K562 (cell line): Measurements from ENCODE around the gene EEFSEC. TPM values are rescaled to one million over a fixed set of nuclear protein-coding genes. Genes with fewer than 3 reads are reported as not detected.
A peak's percentile ranks its signal among the peaks of the same experiment; 100 is the strongest.

Source experiments
- ATAC-seq: fragments of 200-7000 bp; cut with Tn5 transposase; 3 replicates; pipeline ENCODE4 v1.9.1; 2020; ENCODE audit warnings: moderate library complexity
- BruUV-seq: library from RNA; stranded (reverse); fragments of 400-500 nt; replicated peaks from 2 replicates; lab custom pipeline; 2021; lab: Mats Ljungman, UMichigan
- CTCF ChIA-PET: fragments of 300-600 bp; formaldehyde crosslinking; extraction: SDS; loops from one replicate; lab custom pipeline; 2021; ENCODE audit warnings: low intra/inter-chr PET ratio; lab: Yijun Ruan, JAX
- POLR2A ChIA-PET: fragments of 300-600, 350-650 bp; sonication (Branson Sonifier 250); formaldehyde crosslinking; extraction: SDS; loops from one replicate; lab custom pipeline; 2021; ENCODE audit warnings: antibody characterized with exemption, inconsistent platforms; lab: Yijun Ruan, JAX
- DNase-seq, 4 experiments: peaks; one replicate each; pipeline versions ENCODE4 v3.0.0 to v3.0.0-alpha.2; 2011 to 2018; ENCODE audit warnings: low spot score in 3 of 4, mixed read lengths in 3 of 4; ENCODE audit errors: extremely low read depth in 1 of 4
- FAIRE-seq: peaks from 2 replicates; lab custom pipeline; 2011; peaks lifted over from hg19 to GRCh38; lab: Jason Lieb, UNC
- H2AFZ ChIP-seq: 2 replicates; pipeline ENCODE4 v1.6.0; 2011; ENCODE audit warnings: low read depth, low read length, control low read depth, inconsistent platforms
- H3K27ac ChIP-seq: fragments of 200-600 bp; 3 replicates; pipeline ENCODE4 v1.8.0; 2011; ENCODE audit warnings: low read depth, mild to moderate bottlenecking, control low read depth, inconsistent platforms, low read length, moderate library complexity, mixed read lengths; ENCODE audit errors: extremely low read depth
- H3K27me3 ChIP-seq, 2 experiments: fragments of 300-600 bp in 1 of 2; 2 replicates in 1 of 2; 3 replicates in 1 of 2; pipeline versions ENCODE4 v1.6.0 to v1.8.0; 2011; ENCODE audit warnings: inconsistent platforms in 2 of 2, low read length in 2 of 2, mild to moderate bottlenecking in 1 of 2, mixed read lengths in 1 of 2, moderate library complexity in 1 of 2; ENCODE audit not compliant: control insufficient read depth in 2 of 2, insufficient read depth in 2 of 2
- H3K36me3 ChIP-seq: fragments of 300-600 bp; 3 replicates; pipeline ENCODE4 v1.8.0; 2011; ENCODE audit warnings: mild to moderate bottlenecking, low read length, inconsistent platforms; ENCODE audit not compliant: control insufficient read depth, insufficient read depth
- H3K4me1 ChIP-seq, 2 experiments: fragments of 200-600 bp in 1 of 2; replicated peaks in 1 of 2; 2 replicates in 1 of 2; 3 replicates in 1 of 2; pipeline versions ENCODE4 v1.5.1 to v1.8.0; 2011; ENCODE audit warnings: inconsistent platforms in 2 of 2, low read length in 2 of 2, mild to moderate bottlenecking in 1 of 2, mixed read lengths in 1 of 2, moderate library complexity in 1 of 2; ENCODE audit not compliant: control insufficient read depth in 2 of 2, insufficient read depth in 2 of 2
- H3K4me2 ChIP-seq: 2 replicates; pipeline ENCODE4 v1.6.1; 2011; ENCODE audit warnings: low read length, control low read depth, inconsistent platforms, mixed read lengths; ENCODE audit not compliant: insufficient read depth
- H3K4me3 ChIP-seq: fragments of 200-600 bp; sonication (generic), shearing (Covaris generic); 2 replicates; pipeline ENCODE4 v1.5.1; 2016; ENCODE audit warnings: control low read depth, inconsistent platforms
- H3K79me2 ChIP-seq: fragments of 200-600 bp; 3 replicates; pipeline ENCODE4 v1.8.0; 2011; ENCODE audit warnings: low read length, inconsistent platforms; ENCODE audit not compliant: control insufficient read depth, insufficient read depth
- H3K9ac ChIP-seq, 2 experiments: 2 replicates each; pipeline versions ENCODE4 v1.6.0 to v1.6.1; 2011; ENCODE audit warnings: low read depth in 2 of 2, low read length in 2 of 2, control low read depth in 1 of 2, inconsistent platforms in 1 of 2, mild to moderate bottlenecking in 1 of 2, mixed read lengths in 1 of 2; ENCODE audit not compliant: insufficient read depth in 1 of 2
- H3K9me1 ChIP-seq: one replicate; pipeline ENCODE4 v1.6.0; 2011; ENCODE audit warnings: inconsistent platforms, mild to moderate bottlenecking, low read length, moderate library complexity; ENCODE audit not compliant: control insufficient read depth, insufficient read depth
- H3K9me3 ChIP-seq: replicated peaks from 2 replicates; pipeline ENCODE4 v1.5.1; 2011; ENCODE audit warnings: low read depth, low read length, inconsistent platforms; ENCODE audit not compliant: control insufficient read depth, insufficient read depth
- H4K20me1 ChIP-seq: replicated peaks from 2 replicates; pipeline ENCODE4 v1.6.1; 2011; ENCODE audit warnings: low read length, inconsistent platforms, mixed read lengths; ENCODE audit not compliant: control insufficient read depth, insufficient read depth
- CGGBP1 ChIP-seq: fragments of 250-450 bp; sonication (Bioruptor Pico); IDR thresholded peaks from 2 replicates; pipeline ENCODE4 v1.9.0; 2021; ENCODE audit warnings: mild to moderate bottlenecking
- HINFP ChIP-seq: fragments of 450-650 bp; conservative IDR thresholded peaks from 2 replicates; pipeline ENCODE4 v1.6.1; 2016; ENCODE audit warnings: missing genetic modification characterization, low read depth, mild to moderate bottlenecking, control low read depth, missing compliant biosample characterization
- POLR2AphosphoS2 ChIP-seq: IDR thresholded peaks from 2 replicates; pipeline ENCODE4 v1.6.1; 2012; ENCODE audit warnings: low read length, improper control_type of control experiment
- PREB ChIP-seq: sonication (generic); formaldehyde crosslinking; IDR thresholded peaks from 2 replicates; pipeline ENCODE4 v1.8.1; 2023; ENCODE audit warnings: mild to moderate bottlenecking, missing genetic modification reagents
- SMARCA4 ChIP-seq: fragments of 450-650 bp; IDR thresholded peaks from 2 replicates; pipeline ENCODE4 v1.6.1; 2016
- TAF15 ChIP-seq: fragments of 200-400 bp; formaldehyde crosslinking; IDR thresholded peaks from 2 replicates; pipeline ENCODE4 v1.6.1; 2017; ENCODE audit warnings: mild to moderate bottlenecking, low read depth, low read length, moderate library complexity
- TBL1XR1 ChIP-seq, 2 experiments: IDR thresholded peaks; 2 replicates each; pipeline ENCODE4 v1.6.1; 2012; ENCODE audit warnings: improper control_type of control experiment in 2 of 2, low read length in 2 of 2, mild to moderate bottlenecking in 1 of 2
- ZNF561 ChIP-seq: fragments of 450-650 bp; formaldehyde crosslinking; conservative IDR thresholded peaks from 2 replicates; pipeline ENCODE4 v1.4.0; 2020; ENCODE audit warnings: mild to moderate bottlenecking, moderate library complexity
- WGBS: fragments of 100-300 bp; shearing (Covaris generic); methylation state at CpG from one replicate; pipeline ENCODE4 v1.1.6; 2016; ENCODE audit warnings: low coverage, mixed read lengths; ENCODE audit not compliant: insufficient coverage; ENCODE audit errors: missing lambda C conversion rate; 5-methylcytosine and 5-hydroxymethylcytosine counted together
- in situ Hi-C: fragments of 300-500 bp; cut with MboI; formaldehyde crosslinking; loops from 4 replicates; pipeline ENCODE4 v1.15.0; 2018; ENCODE audit warnings: inconsistent platforms, mixed read lengths
- intact Hi-C: fragments of 100-400 bp; cut with micrococcal nuclease; formaldehyde crosslinking; loops from 2 replicates; pipeline ENCODE4 v1.14.2; 2022
- polyA plus RNA-seq, 8 experiments: library from polyadenylated mRNA; depleted of rRNA in 4 of 8; stranded (reverse) in 5 of 8; unstranded in 3 of 8; fragments of >200 nt; fragmentation: Nextera tagmentation in 2 of 8; fragmentation: Illumina TruSeq in 1 of 8; extraction: Ambion mirVana in 2 of 8; extraction: Trizol in 1 of 8; gene quantifications; 2 replicates each; pipeline versions ENCODE4 v1.2.1 to v1.2.3, GENCODE V29; 2011 to 2014; ENCODE audit warnings: inconsistent platforms in 1 of 8, missing spikeins in 1 of 8
- total RNA-seq, 7 experiments: library from RNA; depleted of rRNA in 6 of 7; stranded (reverse); fragments of >200 nt in 6 of 7; fragmentation: Illumina TruSeq in 2 of 7; extraction: Trizol in 2 of 7; gene quantifications; 2 replicates each; pipeline versions ENCODE4 v1.2.1 to v1.2.3, GENCODE V29; 2011 to 2021; ENCODE audit warnings: low replicate concordance in 1 of 7
- TF ChIP-seq, protein P1 (sequence below): fragments of 450-650 bp; formaldehyde crosslinking; IDR thresholded peaks from 2 replicates; pipeline ENCODE4 v1.4.0; 2020; ENCODE audit warnings: mild to moderate bottlenecking, moderate library complexity
- TF ChIP-seq, protein P2 (sequence below): IDR thresholded peaks from 3 replicates; pipeline ENCODE4 v1.6.1; 2011; ENCODE audit warnings: borderline replicate concordance, mild to moderate bottlenecking, moderate library complexity; ENCODE audit not compliant: insufficient read length; ENCODE audit errors: extremely low read depth
- TF ChIP-seq, protein P3 (sequence below): fragments of 450-650 bp; IDR thresholded peaks from 2 replicates; pipeline ENCODE4 v1.7.1; 2018; ENCODE audit warnings: mild to moderate bottlenecking, low read depth; ENCODE audit not compliant: partially characterized antibody

EEFSEC gene
- total and polyA plus RNA-seq, 9 of the 15 experiments (the other 6 are each of a cell fraction or from before 2014, with no cell fraction given): 0.35 to 11.8 (median 7.7) TPM

GRCh38 chr3:128380295-128380694 is 227.0 kb downstream of the EEFSEC start:
- no peak for FAIRE-seq
- Histone ChIP-seq H3K9ac (no peak overlapping the region), H3K79me2 (no peaks in the 10 kb centered on the region), H3K9me1 (no peaks in the 10 kb centered on the region), H3K4me2 (no peak overlapping the region), H3K36me3 (no peaks in the 10 kb centered on the region), H3K27ac (no peak overlapping the region), H4K20me1 (no peaks in the 10 kb centered on the region), H3K27me3 (no peaks in the 10 kb centered on the region), H3K4me3 (no peak overlapping the region), H2AFZ (no peak overlapping the region), H3K4me1 (peaks cover 16 to 33% of the 10 kb centered on the region in 2 experiments; a peak in 4 of 5 replicates), H3K9me3 (no peaks in the 10 kb centered on the region)
- BruUV-seq: no TSS peak
- 66% methylated on average over 5 of the region's 5 CpGs for WGBS
- intact Hi-C loops: no loop called here
- no peak for DNase-seq
- CTCF ChIA-PET: no interaction called here
- POLR2A ChIA-PET: no interaction called here
- ATAC-seq: peak; percentile 16; the same call in 1 of the 3 replicates
- in situ Hi-C loops: no loop called here
- TF ChIP-seq TAF15 (no peak), POLR2AphosphoS2 (no peak), HINFP (tag) (no peak), ZNF561 (CRISPR knock-in tag) (no peak), SMARCA4 (no peak), TBL1XR1 (IDR thresholded peaks at IDR 0.05; ENCODE audit: low read length in 2 of 2) (no peak), CGGBP1 (CRISPR knock-in tag) (no peak), PREB (CRISPR knock-in tag) (no peak)
- TF ChIP-seq, protein P1, sequence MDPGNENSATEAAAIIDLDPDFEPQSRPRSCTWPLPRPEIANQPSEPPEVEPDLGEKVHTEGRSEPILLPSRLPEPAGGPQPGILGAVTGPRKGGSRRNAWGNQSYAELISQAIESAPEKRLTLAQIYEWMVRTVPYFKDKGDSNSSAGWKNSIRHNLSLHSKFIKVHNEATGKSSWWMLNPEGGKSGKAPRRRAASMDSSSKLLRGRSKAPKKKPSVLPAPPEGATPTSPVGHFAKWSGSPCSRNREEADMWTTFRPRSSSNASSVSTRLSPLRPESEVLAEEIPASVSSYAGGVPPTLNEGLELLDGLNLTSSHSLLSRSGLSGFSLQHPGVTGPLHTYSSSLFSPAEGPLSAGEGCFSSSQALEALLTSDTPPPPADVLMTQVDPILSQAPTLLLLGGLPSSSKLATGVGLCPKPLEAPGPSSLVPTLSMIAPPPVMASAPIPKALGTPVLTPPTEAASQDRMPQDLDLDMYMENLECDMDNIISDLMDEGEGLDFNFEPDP (CRISPR knock-in tag): no peak
- TF ChIP-seq, protein P2, sequence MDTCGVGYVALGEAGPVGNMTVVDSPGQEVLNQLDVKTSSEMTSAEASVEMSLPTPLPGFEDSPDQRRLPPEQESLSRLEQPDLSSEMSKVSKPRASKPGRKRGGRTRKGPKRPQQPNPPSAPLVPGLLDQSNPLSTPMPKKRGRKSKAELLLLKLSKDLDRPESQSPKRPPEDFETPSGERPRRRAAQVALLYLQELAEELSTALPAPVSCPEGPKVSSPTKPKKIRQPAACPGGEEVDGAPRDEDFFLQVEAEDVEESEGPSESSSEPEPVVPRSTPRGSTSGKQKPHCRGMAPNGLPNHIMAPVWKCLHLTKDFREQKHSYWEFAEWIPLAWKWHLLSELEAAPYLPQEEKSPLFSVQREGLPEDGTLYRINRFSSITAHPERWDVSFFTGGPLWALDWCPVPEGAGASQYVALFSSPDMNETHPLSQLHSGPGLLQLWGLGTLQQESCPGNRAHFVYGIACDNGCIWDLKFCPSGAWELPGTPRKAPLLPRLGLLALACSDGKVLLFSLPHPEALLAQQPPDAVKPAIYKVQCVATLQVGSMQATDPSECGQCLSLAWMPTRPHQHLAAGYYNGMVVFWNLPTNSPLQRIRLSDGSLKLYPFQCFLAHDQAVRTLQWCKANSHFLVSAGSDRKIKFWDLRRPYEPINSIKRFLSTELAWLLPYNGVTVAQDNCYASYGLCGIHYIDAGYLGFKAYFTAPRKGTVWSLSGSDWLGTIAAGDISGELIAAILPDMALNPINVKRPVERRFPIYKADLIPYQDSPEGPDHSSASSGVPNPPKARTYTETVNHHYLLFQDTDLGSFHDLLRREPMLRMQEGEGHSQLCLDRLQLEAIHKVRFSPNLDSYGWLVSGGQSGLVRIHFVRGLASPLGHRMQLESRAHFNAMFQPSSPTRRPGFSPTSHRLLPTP: no peak
- TF ChIP-seq, protein P3, sequence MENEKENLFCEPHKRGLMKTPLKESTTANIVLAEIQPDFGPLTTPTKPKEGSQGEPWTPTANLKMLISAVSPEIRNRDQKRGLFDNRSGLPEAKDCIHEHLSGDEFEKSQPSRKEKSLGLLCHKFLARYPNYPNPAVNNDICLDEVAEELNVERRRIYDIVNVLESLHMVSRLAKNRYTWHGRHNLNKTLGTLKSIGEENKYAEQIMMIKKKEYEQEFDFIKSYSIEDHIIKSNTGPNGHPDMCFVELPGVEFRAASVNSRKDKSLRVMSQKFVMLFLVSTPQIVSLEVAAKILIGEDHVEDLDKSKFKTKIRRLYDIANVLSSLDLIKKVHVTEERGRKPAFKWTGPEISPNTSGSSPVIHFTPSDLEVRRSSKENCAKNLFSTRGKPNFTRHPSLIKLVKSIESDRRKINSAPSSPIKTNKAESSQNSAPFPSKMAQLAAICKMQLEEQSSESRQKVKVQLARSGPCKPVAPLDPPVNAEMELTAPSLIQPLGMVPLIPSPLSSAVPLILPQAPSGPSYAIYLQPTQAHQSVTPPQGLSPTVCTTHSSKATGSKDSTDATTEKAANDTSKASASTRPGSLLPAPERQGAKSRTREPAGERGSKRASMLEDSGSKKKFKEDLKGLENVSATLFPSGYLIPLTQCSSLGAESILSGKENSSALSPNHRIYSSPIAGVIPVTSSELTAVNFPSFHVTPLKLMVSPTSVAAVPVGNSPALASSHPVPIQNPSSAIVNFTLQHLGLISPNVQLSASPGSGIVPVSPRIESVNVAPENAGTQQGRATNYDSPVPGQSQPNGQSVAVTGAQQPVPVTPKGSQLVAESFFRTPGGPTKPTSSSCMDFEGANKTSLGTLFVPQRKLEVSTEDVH: no peak
